Frontal cortex (tissue), 4 donors: ENCODE results near the gene BLTP3B. TPM values are rescaled to one million over a fixed set of nuclear protein-coding genes. Genes with fewer than 3 reads are reported as not detected.
"Not testable (repeated sequence)": the region's sequence is repeated elsewhere in the genome, so short reads cannot be mapped to it uniquely, and the experiment has no call there.

Experiments used
- DNase-seq, 2 donors: peaks; one replicate each; pipeline ENCODE4 v3.0.0; 2012; ENCODE audit warnings: low spot score in 2 of 2
- FAIRE-seq: peaks from 2 replicates; lab custom pipeline; 2012; peaks lifted over from hg19 to GRCh38; lab: Jason Lieb, UNC
- total RNA-seq: library from RNA; depleted of rRNA; stranded (reverse); fragments of >200 nt; gene quantifications from one replicate; pipeline ENCODE4 v1.2.3, GENCODE V29; 2014
- donor health status: control.
- donor health status: control.
- donor health status: control.

BLTP3B gene, protein sequence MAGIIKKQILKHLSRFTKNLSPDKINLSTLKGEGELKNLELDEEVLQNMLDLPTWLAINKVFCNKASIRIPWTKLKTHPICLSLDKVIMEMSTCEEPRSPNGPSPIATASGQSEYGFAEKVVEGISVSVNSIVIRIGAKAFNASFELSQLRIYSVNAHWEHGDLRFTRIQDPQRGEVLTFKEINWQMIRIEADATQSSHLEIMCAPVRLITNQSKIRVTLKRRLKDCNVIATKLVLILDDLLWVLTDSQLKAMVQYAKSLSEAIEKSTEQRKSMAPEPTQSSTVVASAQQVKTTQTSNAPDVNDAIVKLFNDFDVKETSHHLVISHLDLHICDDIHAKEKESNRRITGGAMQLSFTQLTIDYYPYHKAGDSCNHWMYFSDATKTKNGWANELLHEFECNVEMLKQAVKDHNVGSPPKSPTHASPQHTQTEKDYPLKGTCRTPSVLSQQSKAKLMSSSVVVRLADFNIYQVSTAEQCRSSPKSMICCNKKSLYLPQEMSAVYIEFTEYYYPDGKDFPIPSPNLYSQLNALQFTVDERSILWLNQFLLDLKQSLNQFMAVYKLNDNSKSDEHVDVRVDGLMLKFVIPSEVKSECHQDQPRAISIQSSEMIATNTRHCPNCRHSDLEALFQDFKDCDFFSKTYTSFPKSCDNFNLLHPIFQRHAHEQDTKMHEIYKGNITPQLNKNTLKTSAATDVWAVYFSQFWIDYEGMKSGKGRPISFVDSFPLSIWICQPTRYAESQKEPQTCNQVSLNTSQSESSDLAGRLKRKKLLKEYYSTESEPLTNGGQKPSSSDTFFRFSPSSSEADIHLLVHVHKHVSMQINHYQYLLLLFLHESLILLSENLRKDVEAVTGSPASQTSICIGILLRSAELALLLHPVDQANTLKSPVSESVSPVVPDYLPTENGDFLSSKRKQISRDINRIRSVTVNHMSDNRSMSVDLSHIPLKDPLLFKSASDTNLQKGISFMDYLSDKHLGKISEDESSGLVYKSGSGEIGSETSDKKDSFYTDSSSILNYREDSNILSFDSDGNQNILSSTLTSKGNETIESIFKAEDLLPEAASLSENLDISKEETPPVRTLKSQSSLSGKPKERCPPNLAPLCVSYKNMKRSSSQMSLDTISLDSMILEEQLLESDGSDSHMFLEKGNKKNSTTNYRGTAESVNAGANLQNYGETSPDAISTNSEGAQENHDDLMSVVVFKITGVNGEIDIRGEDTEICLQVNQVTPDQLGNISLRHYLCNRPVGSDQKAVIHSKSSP (N-terminal part only)
- total RNA-seq = 106 TPM

- FAIRE-seq = no peak
- DNase-seq = peak; percentile 86
Measured at GRCh38 chr12:100142851-100143559, at the start of gene BLTP3B. TSS of gene BLTP3B (minus strand) at chr12:100142874. CDS start at chr12:100142635, 239 bp downstream.

DNA sequence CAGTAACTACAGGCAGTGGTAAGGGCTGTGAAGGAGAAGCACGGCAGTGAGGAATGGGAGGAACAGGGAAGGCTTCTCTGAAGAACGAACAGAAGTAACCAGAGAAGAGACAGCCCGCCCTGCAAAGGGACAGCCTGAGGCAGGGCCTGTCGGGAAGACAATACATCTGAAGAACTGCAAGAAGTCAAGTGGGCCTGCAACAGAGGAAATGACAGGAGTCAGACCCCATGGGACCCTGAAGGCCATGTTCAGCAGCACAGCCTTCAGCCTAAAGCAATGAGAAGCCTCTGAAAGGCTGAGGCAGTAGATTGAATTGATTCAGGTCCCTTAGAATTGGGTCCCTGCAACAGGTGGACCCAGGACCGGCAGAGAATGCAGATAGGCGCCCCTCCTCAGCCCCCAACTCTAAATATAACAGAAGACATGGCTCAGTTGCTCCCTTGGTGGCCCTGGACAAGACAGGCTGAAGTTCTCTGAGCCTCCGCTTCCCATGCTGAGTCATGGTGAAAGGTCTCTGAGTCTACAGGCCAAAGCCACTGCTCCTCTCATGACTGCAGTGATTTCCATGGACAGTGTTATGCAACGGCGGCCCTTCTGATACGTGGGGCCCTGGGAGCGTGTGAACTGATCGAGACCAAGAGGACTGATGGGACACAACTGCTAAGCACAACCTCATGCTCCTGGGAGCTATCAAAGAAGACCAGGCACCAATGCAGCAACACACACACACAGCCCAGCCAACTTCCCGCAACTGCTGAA lies 47.1 kb upstream of the BLTP3B start:
- DNase-seq (no peak), FAIRE-seq (no peak)

GRCh38 chr12:100188888-100189635 lies 46.4 kb upstream of the BLTP3B start:
- not testable (repeated sequence) for FAIRE-seq, DNase-seq

DNA sequence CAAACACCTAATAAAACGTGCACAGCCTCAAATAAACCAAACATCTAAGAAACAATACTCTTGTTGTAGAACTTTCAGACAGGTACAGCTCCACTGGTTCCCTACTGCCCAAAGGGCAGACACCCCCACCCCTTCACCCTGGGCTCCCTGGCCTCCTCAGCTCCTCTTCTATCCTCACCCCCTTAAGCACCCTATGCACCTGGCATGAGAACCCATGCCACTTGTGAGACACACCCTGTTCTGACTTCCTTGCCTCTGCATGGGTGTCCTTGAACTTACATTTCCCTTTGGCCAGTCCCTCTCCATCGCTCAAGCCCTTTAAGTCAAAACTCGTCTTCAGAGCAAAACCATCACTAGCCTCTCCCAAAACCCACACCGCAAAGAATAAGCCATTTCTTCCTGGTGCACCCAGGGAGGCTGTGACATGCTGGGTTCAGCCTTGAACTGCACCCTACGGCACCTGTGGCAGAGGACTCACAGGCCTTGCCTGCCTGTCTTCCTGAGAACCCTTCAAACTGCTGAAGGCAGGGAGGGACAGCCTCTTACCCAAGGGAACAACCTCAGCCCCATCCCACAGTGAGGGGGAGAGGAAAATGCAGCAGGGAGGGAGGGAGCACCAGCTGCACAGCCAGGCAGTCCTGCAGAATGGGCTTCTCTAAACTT lies 45.3 kb upstream of the BLTP3B start:
- DNase-seq (no peak), FAIRE-seq (no peak)

GRCh38 chr12:100187068-100187467 lies 44.4 kb upstream of the BLTP3B start:
- FAIRE-seq (no peak), DNase-seq (no peak)

DNA sequence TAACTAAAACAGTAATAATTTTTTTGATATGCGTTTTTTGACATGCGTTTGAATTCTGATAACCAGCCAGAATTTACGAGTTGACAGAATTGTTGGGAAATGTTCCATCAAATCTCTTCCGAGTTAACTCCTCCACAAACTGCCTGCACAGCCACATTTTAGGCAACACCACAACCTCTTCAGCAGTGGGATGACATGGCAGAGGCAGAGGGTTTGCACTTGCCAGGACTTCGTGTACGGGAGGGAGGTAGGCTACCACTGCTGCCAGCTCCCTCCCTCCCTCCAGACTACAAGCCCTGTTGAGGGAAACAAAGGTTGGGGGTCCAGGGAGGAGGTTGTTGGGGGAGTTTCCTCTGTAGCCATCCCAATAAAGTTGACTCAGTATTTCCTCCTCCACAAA lies 43.4 kb upstream of the BLTP3B start:
- DNase-seq (no peak), FAIRE-seq (no peak)

GRCh38 chr12:100185361-100185894 lies 42.8 kb upstream of the BLTP3B start:
- FAIRE-seq = no peak

GRCh38 chr12:100184549-100185145 lies 42.0 kb upstream of the BLTP3B start:
- DNase-seq = no peak
- no peak for FAIRE-seq

More at GRCh38 chr12:100185361-100185894, 42.8 kb upstream of the BLTP3B start:
- no peak for DNase-seq

GRCh38 chr12:100179252-100179651 lies 36.6 kb upstream of the BLTP3B start:
- FAIRE-seq (no peak), DNase-seq (no peak)

DNA sequence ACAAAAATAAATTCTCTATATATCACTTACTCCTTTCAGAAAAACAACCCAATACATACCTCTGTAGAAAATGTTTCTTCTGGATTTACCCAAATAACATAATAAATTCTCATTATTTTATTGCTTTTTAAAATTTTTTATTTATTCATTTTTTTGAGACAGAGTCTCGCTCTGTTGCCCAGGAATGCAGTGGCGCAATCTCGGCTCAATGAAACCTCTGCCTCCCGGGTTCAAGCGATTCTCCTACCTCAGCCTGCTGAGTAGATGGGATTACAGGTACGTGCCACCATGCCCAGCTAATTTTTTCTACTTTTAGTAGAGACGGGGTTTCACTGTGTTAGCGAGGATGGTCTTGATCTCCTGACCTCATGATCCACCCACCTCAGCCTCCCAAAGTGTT lies 33.8 kb upstream of the BLTP3B start:
- not testable (repeated sequence) for DNase-seq, FAIRE-seq

GRCh38 chr12:100174495-100174894 lies 31.8 kb upstream of the BLTP3B start:
- FAIRE-seq = no peak
- no peak for DNase-seq

GRCh38 chr12:100173111-100173510 lies 30.4 kb upstream of the BLTP3B start:
- FAIRE-seq (no peak), DNase-seq (no peak)

- DNase-seq = no peak
- FAIRE-seq = no peak
Measured at GRCh38 chr12:100171248-100171647, 28.6 kb upstream of the BLTP3B start.

- DNase-seq (peak in 1 of 2 donors; percentile 29), FAIRE-seq (no peak)
Measured at GRCh38 chr12:100170313-100170858, 27.7 kb upstream of the BLTP3B start.

GRCh38 chr12:100169345-100169744 lies 26.7 kb upstream of the BLTP3B start:
- FAIRE-seq = no peak

DNA sequence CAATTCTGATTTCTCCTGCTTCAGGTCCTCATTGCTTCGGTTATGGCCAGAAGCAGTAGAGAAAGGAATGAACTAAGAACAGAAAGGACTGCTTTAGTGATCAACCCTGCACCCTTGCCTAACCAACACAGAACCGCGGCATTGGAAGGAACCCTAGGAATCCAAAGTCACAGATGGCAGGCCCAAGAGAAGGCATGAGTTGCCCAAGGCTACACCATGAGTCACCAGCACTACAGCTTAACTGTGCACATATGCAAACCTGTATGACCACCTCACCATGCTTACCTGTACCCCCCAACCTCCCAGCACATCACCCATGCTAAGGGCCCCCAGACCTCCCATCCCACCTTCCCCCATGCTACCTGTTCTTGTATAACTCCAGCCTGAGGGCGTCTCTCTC lies 25.9 kb upstream of the BLTP3B start:
- DNase-seq (no peak), FAIRE-seq (no peak)

More at GRCh38 chr12:100169345-100169744, 26.7 kb upstream of the BLTP3B start:
- no peak for DNase-seq
